Measurements from ENCODE around the gene SIPA1.
A peak's percentile ranks its signal among the peaks of the same experiment; 100 is the strongest.

The SIPA1 gene

DNA sequence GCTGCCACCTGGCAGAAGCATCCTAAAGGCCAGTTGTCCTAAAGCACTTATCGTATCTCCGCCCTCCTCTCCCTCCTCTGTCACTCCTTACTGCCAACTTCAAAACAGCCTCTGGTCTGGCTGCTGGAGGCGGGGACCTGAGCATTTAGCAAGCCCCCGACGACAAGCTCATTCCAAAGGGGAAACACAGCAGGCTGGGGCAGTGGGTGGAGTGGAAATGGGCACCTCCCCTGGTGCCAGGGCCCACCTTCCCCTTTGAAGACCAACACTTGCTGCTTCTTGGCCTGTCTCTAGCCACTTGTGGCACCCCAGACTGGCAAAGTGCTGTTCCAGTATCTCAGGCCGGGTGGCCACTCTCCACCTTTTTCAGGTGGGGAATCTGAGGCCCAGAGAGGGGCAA is 27.5 kb upstream of the SIPA1 start:
- H3K36me3 ChIP-seq (ENCODE audit: control insufficient read depth, insufficient read depth, low read length): peaks cover 24% of the 10 kb centered on the region
- H3K9me3 ChIP-seq (ENCODE audit: control insufficient read depth, insufficient read depth, low read length): no peaks in the 10 kb centered on the region
- no peak overlapping the region for H3K4me3 ChIP-seq (ENCODE audit: low read depth, low read length)
- no peak overlapping the region for H3K9ac ChIP-seq (ENCODE audit: low read depth, low read length)
- peaks cover 3% of the 10 kb centered on the region; the same call in 1 of the 2 replicates for H3K4me1 ChIP-seq (ENCODE audit: control insufficient read depth, insufficient read depth, low read length)
- no peak overlapping the region for H3K27ac ChIP-seq (ENCODE audit: low read depth, low read length)
- H3K27me3 ChIP-seq (ENCODE audit: control insufficient read depth, insufficient read depth, low read length): no peaks in the 10 kb centered on the region

DNA sequence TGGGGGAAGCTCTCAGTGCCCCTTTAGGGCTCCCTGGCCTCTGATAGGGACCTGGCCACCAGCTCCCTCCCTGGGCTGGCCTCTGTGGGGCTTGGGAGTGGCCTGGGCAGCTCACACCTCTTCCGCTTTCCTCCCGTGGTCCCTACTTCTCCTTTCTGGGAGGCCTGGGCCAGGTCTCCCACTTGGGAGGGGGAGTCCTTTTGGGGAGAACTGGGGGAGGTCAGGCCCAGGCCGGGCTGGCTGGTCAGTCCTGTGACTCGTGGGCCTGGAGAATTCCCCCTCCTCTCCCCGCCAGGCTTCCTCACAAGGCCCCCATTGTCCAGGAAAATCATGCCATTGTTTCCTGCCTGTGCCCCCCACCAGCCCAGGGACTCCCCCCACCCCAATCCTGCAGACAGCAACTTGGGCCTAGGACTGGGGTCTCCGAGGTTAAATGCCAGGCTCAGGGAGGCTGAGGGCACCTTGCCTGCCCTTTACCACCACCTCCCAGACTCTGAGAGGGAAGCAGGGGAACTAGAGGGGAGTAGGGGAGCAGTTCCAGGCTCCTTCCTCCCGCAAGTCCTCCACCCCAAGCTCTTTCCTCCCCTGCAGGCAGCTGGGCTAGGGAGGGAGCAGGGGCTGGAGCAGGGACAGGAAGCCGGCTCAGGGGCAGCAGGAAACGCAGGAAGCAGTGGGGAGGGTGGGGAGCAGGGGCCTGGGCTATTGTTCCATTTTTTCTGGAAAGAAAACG is 26.7 kb upstream of the SIPA1 start:
- no peak overlapping the region for H3K4me3 ChIP-seq (ENCODE audit: low read depth, low read length)
- H3K9me3 ChIP-seq (ENCODE audit: control insufficient read depth, insufficient read depth, low read length): no peaks in the 10 kb centered on the region
- peaks cover 17% of the 10 kb centered on the region for H3K36me3 ChIP-seq (ENCODE audit: control insufficient read depth, insufficient read depth, low read length)
- no peak overlapping the region for H3K27ac ChIP-seq (ENCODE audit: low read depth, low read length)
- no peaks in the 10 kb centered on the region for H3K27me3 ChIP-seq (ENCODE audit: control insufficient read depth, insufficient read depth, low read length)
- H3K4me1 ChIP-seq (ENCODE audit: control insufficient read depth, insufficient read depth, low read length): peaks cover 3% of the 10 kb centered on the region; the same call in 1 of the 2 replicates
- H3K9ac ChIP-seq (ENCODE audit: low read depth, low read length): no peak overlapping the region

DNA sequence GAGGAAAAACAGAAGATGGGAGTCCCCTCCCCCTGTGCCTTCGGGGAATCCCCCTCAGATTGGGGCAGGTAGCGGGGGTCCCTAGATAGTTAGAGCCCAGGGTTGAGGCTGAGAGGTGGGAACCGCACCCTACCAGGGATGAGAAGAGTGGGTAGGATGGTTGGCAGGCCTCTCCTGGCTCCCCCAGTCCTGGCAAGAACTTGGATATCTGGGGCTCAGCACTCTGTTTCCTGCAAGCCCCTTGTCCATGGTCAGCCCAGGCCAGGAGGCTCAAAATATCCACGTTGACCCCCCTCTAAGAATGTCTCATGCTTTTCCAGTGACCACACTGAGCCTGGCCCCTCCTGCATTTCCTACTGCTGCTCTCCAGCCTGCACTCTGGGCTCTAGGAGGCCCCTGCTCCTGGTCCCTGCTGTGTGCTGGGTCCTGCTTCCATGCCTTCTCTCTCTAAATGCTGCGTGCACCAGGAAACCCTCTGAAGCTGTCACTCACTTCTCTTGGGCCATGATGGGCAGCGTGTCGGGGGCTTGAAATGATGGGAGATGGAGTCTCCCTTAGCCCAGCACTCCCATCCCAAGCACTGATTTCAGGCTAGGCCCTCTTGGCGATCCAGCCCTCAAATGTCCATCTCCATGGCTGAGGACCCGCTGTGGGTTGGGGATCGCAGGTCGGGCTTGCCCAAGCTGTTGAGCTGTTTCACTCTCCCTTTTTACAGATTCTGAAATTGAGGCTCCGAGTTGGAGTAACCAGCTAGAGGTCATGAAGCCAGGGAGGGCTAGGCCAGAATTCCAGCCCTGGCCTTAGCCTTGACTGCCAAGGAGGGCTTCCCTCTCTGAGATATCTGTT is 25.9 kb upstream of the SIPA1 start:
- Histone ChIP-seq H3K27me3 (ENCODE audit: control insufficient read depth, insufficient read depth, low read length) (no peaks in the 10 kb centered on the region), H3K36me3 (ENCODE audit: control insufficient read depth, insufficient read depth, low read length) (peaks cover 18% of the 10 kb centered on the region), H3K27ac (ENCODE audit: low read depth, low read length) (no peak overlapping the region), H3K9ac (ENCODE audit: low read depth, low read length) (no peak overlapping the region), H3K4me3 (ENCODE audit: low read depth, low read length) (no peak overlapping the region), H3K9me3 (ENCODE audit: control insufficient read depth, insufficient read depth, low read length) (no peaks in the 10 kb centered on the region), H3K4me1 (ENCODE audit: control insufficient read depth, insufficient read depth, low read length) (no peaks in the 10 kb centered on the region; the same call in 1 of the 2 replicates)

DNA sequence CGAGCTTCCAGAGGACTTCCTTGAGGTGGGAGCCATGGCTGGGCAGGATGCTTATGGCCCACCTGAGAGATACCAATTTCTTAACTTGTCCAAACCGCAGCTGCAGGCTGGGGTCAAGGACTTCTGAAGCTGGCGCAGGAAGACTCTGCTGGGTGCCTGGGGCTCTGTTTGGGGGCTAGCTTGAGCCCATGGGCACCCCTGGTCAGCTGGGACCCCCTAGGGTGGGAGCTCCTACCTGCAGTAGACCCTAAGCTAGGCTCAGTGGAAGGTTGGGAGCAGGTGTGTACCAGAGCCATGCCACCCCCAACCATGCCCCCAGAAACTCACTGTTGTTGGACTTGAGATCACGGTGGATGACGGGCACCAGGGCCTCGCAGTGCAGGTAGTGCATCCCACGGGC is 25.2 kb upstream of the SIPA1 start:
- peaks cover 25% of the 10 kb centered on the region for H3K36me3 ChIP-seq (ENCODE audit: control insufficient read depth, insufficient read depth, low read length)
- H3K9ac ChIP-seq (ENCODE audit: low read depth, low read length): no peak overlapping the region
- H3K9me3 ChIP-seq (ENCODE audit: control insufficient read depth, insufficient read depth, low read length): no peaks in the 10 kb centered on the region
- H3K4me3 ChIP-seq (ENCODE audit: low read depth, low read length): no peak overlapping the region
- H3K27ac ChIP-seq (ENCODE audit: low read depth, low read length): no peak overlapping the region
- no peaks in the 10 kb centered on the region for H3K27me3 ChIP-seq (ENCODE audit: control insufficient read depth, insufficient read depth, low read length)
- H3K4me1 ChIP-seq (ENCODE audit: control insufficient read depth, insufficient read depth, low read length): no peaks in the 10 kb centered on the region; the same call in 1 of the 2 replicates

DNA sequence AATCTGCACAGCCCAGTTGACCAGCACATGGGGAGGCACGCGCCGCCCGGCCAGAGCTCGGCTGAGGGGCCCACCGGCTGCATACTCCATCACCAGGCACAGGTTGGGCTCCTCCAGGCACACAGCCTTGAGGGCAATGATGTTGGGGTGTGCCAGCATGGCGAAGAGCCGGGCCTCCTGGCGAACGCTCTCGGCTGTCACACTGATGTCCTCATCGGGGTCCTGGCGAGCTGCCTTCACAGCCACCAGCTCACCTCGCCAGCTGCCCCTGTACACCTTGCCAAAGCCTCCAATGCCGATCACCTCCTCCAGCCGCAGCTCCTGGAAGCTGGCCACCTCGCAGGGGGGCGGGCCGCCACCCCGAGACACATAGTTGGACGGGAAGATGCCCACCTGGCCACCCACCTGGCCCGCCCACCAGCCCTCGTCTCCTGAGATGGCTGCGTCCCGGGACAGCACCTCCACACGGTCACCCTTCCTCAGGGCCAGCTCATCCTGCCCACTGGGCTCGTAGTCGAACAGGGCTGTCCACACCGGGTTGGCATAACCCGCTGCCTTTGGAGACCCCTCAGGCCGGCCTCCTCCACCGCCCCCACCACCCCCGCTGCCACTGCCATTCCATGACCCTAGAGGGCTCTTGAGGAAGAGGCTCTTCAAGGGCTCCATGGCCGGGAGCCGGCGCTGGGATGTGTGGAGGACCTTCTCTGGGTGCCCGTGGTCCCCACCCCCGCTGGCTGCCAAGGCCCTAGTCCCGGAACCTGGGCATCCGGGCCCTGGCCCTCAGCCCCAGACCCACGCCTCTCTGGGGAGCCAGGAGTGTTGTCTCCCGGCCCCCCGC is 24.6 kb upstream of the SIPA1 start:
- H3K27me3 ChIP-seq (ENCODE audit: control insufficient read depth, insufficient read depth, low read length): no peaks in the 10 kb centered on the region
- H3K4me3 ChIP-seq (ENCODE audit: low read depth, low read length): peak overlapping the region; percentile 88
- H3K36me3 ChIP-seq (ENCODE audit: control insufficient read depth, insufficient read depth, low read length): peaks cover 31% of the 10 kb centered on the region
- peak overlapping the region; percentile 94 for H3K27ac ChIP-seq (ENCODE audit: low read depth, low read length)
- H3K9me3 ChIP-seq (ENCODE audit: control insufficient read depth, insufficient read depth, low read length): no peaks in the 10 kb centered on the region
- peak overlapping the region; percentile 68 for H3K9ac ChIP-seq (ENCODE audit: low read depth, low read length)
- no peaks in the 10 kb centered on the region; the same call in 1 of the 2 replicates for H3K4me1 ChIP-seq (ENCODE audit: control insufficient read depth, insufficient read depth, low read length)

DNA sequence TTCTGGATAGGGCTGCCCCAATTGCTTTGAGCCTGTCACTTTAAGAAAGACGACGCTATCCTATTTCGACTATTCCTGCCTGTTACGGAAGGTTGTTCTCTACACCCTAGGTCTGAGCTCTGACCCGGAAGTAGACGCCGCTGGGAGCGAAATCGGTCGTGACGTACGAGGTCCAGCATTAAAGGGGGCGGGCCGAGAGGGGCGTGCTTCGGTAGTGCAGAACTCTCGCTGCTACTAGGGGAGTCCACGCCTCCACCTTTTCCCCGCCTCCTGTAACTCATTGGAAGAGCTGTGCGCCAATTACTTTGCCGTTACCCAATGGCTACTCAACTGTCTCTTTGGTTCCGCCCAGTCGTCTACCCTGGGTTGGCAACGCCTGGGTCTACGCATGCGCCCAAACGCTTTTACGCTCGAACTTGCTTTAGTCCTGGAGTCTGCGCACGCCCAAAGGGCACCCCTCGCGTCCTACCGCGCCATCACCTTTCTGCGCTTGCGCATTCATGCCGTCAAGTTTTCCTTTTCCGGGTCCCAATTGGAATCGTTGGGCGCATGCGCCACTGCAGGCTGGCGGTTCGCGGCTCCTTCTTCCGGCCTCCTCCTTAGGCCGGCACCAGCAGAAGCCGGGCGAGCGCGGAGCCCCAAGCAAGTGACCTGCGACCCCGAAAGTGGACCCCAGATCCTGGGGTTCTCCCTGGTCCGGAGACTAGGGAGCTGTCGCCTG is 22.5 kb upstream of the SIPA1 start, which contains the start of gene PCNX3:
Gene PCNX3 (plus strand): TSS at position 548 of the 721 bp plus-strand sequence. CDS start 536 bp downstream, outside the sequence.
- H3K36me3 ChIP-seq (ENCODE audit: control insufficient read depth, insufficient read depth, low read length): peaks cover 45% of the 10 kb centered on the region
- H3K9me3 ChIP-seq (ENCODE audit: control insufficient read depth, insufficient read depth, low read length): no peaks in the 10 kb centered on the region
- H3K4me3 ChIP-seq (ENCODE audit: low read depth, low read length): peak within 1 kb of the TSS; percentile 88
- no peaks in the 10 kb centered on the region; the same call in 1 of the 2 replicates for H3K4me1 ChIP-seq (ENCODE audit: control insufficient read depth, insufficient read depth, low read length)
- peak within 1 kb of the TSS; percentile 81 for H3K9ac ChIP-seq (ENCODE audit: low read depth, low read length)
- no peaks in the 10 kb centered on the region for H3K27me3 ChIP-seq (ENCODE audit: control insufficient read depth, insufficient read depth, low read length)
- peak within 1 kb of the TSS; percentile 94 for H3K27ac ChIP-seq (ENCODE audit: low read depth, low read length)

DNA sequence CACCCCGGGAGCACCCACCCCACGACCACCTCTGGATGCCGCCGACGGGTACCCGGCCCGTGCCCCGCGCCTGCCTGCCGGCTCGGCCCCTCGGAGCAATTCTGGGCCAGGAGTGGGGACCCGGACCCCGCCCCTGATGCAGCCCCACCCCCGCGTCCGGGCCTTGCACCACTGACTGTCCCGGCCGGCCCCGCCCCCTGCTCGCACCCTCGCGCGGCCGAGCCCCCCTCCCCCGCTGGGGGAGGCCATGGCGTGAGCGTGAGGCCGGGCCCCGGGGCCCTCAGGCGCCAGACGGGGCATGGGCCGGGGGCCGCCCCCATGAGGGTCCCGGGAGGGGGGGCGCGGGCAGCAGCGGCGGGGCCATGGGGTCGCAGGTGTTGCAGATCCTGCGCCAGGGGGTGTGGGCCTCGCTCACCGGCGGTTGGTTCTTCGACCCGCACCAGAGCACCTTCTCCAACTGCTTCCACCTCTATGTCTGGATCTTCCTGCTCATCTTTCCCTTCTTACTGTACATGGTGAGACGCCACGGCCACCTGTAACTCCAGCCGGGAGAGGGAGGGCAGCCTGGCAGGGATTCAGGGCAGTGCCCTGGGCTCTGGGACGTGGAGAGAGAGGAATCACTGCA is 21.8 kb upstream of the SIPA1 start:
- H3K4me1 ChIP-seq (ENCODE audit: control insufficient read depth, insufficient read depth, low read length): no peaks in the 10 kb centered on the region; the same call in 1 of the 2 replicates
- H3K27ac ChIP-seq (ENCODE audit: low read depth, low read length): peak overlapping the region; percentile 94
- H3K36me3 ChIP-seq (ENCODE audit: control insufficient read depth, insufficient read depth, low read length): peaks cover 50% of the 10 kb centered on the region
- H3K9me3 ChIP-seq (ENCODE audit: control insufficient read depth, insufficient read depth, low read length): no peaks in the 10 kb centered on the region
- peak overlapping the region; percentile 88 for H3K4me3 ChIP-seq (ENCODE audit: low read depth, low read length)
- no peaks in the 10 kb centered on the region for H3K27me3 ChIP-seq (ENCODE audit: control insufficient read depth, insufficient read depth, low read length)
- 0 out of 2 replicates have a peak overlapping the region, but pooled peaks have one; percentile 28 for H3K9ac ChIP-seq (ENCODE audit: low read depth, low read length)

DNA sequence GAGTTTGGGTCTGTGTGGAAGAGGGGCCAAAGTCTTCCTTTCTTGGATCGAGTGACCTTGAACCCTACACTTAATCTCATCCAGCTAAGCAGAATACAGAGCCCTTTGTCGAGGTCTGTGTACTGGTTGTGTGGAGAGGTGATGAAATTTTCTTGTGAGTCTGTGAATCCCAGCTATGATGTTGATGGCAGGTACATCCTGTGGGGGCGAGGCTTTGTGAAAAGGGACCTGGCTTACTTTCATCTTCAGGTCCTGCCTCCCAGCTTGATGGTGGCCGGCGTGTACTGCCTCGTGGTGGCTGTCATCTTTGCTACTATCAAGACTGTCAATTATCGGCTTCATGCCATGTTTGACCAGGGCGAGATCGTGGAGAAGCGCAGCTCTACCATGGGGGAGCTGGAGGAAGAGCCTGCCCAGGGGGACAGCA is 21.3 kb upstream of the SIPA1 start:
- Histone ChIP-seq H3K27ac (ENCODE audit: low read depth, low read length) (no peak overlapping the region), H3K27me3 (ENCODE audit: control insufficient read depth, insufficient read depth, low read length) (no peaks in the 10 kb centered on the region), H3K36me3 (ENCODE audit: control insufficient read depth, insufficient read depth, low read length) (peaks cover 55% of the 10 kb centered on the region), H3K4me3 (ENCODE audit: low read depth, low read length) (peak overlapping the region; percentile 88), H3K4me1 (ENCODE audit: control insufficient read depth, insufficient read depth, low read length) (no peaks in the 10 kb centered on the region; the same call in 1 of the 2 replicates), H3K9me3 (ENCODE audit: control insufficient read depth, insufficient read depth, low read length) (no peaks in the 10 kb centered on the region), H3K9ac (ENCODE audit: low read depth, low read length) (0 out of 2 replicates have a peak overlapping the region, but pooled peaks have one; percentile 4)

DNA sequence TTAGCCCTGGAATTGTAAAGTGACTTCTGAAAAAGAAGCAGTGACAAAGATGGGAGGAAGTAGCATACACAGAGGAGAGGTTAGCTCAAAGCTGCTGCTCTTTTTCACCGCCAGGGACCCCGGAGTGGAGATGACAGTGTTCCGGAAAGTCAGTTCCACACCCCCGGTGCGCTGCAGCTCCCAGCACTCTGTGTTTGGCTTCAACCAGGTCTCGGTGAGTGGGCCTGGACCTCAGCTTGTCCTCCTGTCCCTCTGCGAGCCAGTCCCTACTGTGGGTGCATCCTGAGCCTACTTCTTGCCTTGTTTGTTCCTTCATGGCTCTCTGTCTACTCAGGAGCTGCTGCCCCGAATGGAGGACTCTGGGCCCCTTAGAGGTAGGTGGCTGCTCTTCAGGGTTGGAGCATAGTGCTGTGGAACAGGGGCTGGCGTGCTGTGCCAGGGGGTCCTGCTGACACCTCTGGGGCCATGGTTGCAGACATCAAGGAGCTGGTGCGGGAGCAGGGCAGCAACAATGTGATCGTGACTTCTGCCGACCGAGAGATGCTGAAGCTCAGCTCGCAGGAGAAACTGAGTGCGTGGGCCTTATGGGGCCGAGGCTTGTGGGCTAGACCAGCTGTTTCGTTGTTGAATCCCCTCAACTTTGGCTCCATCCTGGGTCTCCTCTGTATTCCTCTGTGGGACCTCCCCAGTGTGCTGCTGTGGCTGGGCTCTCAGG is 20.6 kb upstream of the SIPA1 start:
- Histone ChIP-seq H3K27ac (ENCODE audit: low read depth, low read length) (no peak overlapping the region), H3K9me3 (ENCODE audit: control insufficient read depth, insufficient read depth, low read length) (no peaks in the 10 kb centered on the region), H3K27me3 (ENCODE audit: control insufficient read depth, insufficient read depth, low read length) (no peaks in the 10 kb centered on the region), H3K4me3 (ENCODE audit: low read depth, low read length) (0 out of 2 replicates have a peak overlapping the region, but pooled peaks have one; percentile 88), H3K36me3 (ENCODE audit: control insufficient read depth, insufficient read depth, low read length) (peaks cover 59% of the 10 kb centered on the region), H3K4me1 (ENCODE audit: control insufficient read depth, insufficient read depth, low read length) (no peaks in the 10 kb centered on the region), H3K9ac (ENCODE audit: low read depth, low read length) (no peak overlapping the region)

Data from HUES48 (cell line).